Testis (tissue), 3 donors: ENCODE results near the gene KLHDC4. TPM values are rescaled to one million over a fixed set of nuclear protein-coding genes. Genes with fewer than 3 reads are reported as not detected.

ENCODE experiments used
- DNase-seq: peaks from one replicate; pipeline ENCODE4 v3.0.0-alpha.2; 2019
- H3K27ac ChIP-seq, 2 donors: fragments of 200-600 bp; sonication (generic); one replicate each; pipeline ENCODE4 v1.5.1; 2019
- H3K27me3 ChIP-seq: fragments of 200-600 bp; sonication (generic); one replicate; pipeline ENCODE4 v1.5.1; 2019
- H3K36me3 ChIP-seq: fragments of 200-600 bp; sonication (generic); one replicate; pipeline ENCODE4 v1.5.1; 2017; ENCODE audit warnings: low read depth; ENCODE audit errors: missing control alignments
- H3K4me1 ChIP-seq: fragments of 200-600 bp; sonication (generic); one replicate; pipeline ENCODE4 v1.5.1; 2019
- H3K4me3 ChIP-seq, 2 donors: fragments of 200-600 bp; sonication (generic); one replicate each; pipeline ENCODE4 v1.5.1; 2017 to 2019
- H3K9me3 ChIP-seq: fragments of 200-600 bp; sonication (generic); one replicate; pipeline ENCODE4 v1.5.1; 2017
- CTCF ChIP-seq, 3 experiments: fragments of 450-650 bp in 2 of 3; fragments of 200-600 bp in 1 of 3; sonication (generic) in 1 of 3; IDR thresholded peaks; one replicate each; pipeline ENCODE4 v1.5.1; 2016 to 2019; ENCODE audit warnings: antibody characterized with exemption in 3 of 3, mild to moderate bottlenecking in 2 of 3, moderate library complexity in 1 of 3
- POLR2A ChIP-seq: fragments of 450-650 bp; IDR thresholded peaks from one replicate; pipeline ENCODE4 v1.6.1; 2017; ENCODE audit warnings: antibody characterized with exemption, mild to moderate bottlenecking, moderate library complexity
- WGBS, 2 donors: methylation state at CpG; one replicate each; pipeline ENCODE4 v1.1.5; 2018; 5-methylcytosine and 5-hydroxymethylcytosine counted together
- intact Hi-C: fragments of 100-400 bp; cut with DNase I; formaldehyde crosslinking; loops from one replicate; pipeline ENCODE4 v1.15.1; 2023; ENCODE audit warnings: low total_unique reads
- polyA plus RNA-seq: library from polyadenylated mRNA; stranded (reverse); fragments of 350-450 nt; fragmentation: Illumina TruSeq; extraction: RNeasy Lipid Tissue Mini Kit (QIAGEN cat#74804); gene quantifications from one replicate; pipeline ENCODE4 v1.2.3, GENCODE V29; 2014; ENCODE audit warnings: low read depth, low replicate concordance; ENCODE audit not compliant: insufficient read depth
- total RNA-seq, 2 donors: library from RNA; depleted of rRNA; stranded (reverse); fragments of >200 nt; gene quantifications; one replicate each; pipeline ENCODE4 v1.2.3, GENCODE V29; 2016

The KLHDC4 gene
- total and polyA plus RNA-seq, 3 donors from 2014 or later: 60.6 to 130 (median 79.2) TPM

- Histone ChIP-seq H3K27me3 (no peaks in the 10 kb centered on the region), H3K9me3 (no peaks in the 10 kb centered on the region), H3K36me3 (no peaks in the 10 kb centered on the region), H3K4me3 (no peak overlapping the region), H3K4me1 (no peaks in the 10 kb centered on the region), H3K27ac (no peak overlapping the region)
- no peak for TF ChIP-seq POLR2A
- 80 to 94% methylated on average over 3 to 34 of the region's 34 CpGs for WGBS, 2 donors
- no peak for DNase-seq
- intact Hi-C loops: no loop called here
Measured at GRCh38 chr16:87704754-87705353, 60.9 kb downstream of the KLHDC4 start.

DNA sequence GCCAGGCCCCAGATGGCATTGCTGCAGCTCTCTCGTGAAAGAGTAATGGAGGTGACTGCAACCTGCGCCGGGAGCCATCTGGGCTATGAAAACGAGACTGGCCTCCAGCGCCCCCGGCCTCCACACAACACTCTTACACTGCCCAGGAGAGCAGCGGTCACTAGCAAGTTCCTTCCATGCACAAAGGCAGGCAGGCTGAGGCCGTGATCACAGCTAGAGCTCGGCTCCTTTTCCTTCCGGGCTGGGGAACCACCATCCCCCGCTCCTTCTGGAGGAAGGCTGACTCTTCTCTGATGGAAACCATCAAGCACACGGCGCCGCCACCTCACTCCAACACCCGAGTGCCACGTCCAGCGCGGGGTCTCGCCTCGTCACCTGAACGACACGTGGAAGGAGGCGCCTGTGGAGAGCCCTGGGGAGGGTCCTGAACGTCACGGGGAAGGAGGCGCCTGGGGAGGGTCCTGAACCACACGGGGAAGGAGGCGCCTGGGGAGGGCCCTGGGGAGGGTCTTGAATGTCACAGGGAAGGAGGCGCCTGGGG is 61.9 kb downstream of the KLHDC4 start:
- Histone ChIP-seq H3K4me1 (peaks cover 3% of the 10 kb centered on the region), H3K4me3 (no peak overlapping the region), H3K36me3 (no peaks in the 10 kb centered on the region), H3K9me3 (no peaks in the 10 kb centered on the region), H3K27me3 (no peaks in the 10 kb centered on the region), H3K27ac (no peak overlapping the region)
- intact Hi-C loops: no loop called here
- 89 to 93% methylated on average over 19 to 29 of the region's 29 CpGs for WGBS, 2 donors
- no peak for DNase-seq
- TF ChIP-seq CTCF (IDR thresholded peaks at IDR 0.05): no peak
- TF ChIP-seq POLR2A: no peak

DNA sequence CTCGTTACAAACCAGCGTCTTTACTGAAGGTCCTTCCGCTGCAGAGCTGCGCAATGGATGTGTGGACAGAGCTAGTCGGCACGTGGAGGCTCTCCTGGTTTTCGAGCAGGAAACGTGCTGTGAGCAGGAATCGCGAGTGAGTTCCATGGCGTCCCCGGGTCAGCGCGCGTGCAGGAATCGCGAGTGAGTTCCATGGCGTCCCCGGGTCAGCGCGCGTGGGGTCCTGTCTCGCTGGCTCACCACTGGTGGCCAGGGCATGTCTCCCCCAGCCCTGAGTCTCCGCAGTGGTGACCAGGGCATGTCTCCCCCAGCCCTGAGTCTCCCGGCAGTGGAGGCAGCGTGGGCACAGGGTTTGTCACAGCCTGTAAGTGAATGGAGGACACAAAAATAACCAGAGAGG is 62.7 kb downstream of the KLHDC4 start:
- intact Hi-C loops: no loop called here
- no peak overlapping the region for H3K4me3 ChIP-seq
- H3K27ac ChIP-seq: no peak overlapping the region
- no peak for DNase-seq
- H3K27me3 ChIP-seq: no peaks in the 10 kb centered on the region
- TF ChIP-seq CTCF (IDR thresholded peaks at IDR 0.05) (no peak), POLR2A (no peak)
- H3K9me3 ChIP-seq: no peaks in the 10 kb centered on the region
- peaks cover 12% of the 10 kb centered on the region for H3K4me1 ChIP-seq
- no peaks in the 10 kb centered on the region for H3K36me3 ChIP-seq
- WGBS, 2 donors: 86 to 91% methylated on average over 26 of the region's 26 CpGs

DNA sequence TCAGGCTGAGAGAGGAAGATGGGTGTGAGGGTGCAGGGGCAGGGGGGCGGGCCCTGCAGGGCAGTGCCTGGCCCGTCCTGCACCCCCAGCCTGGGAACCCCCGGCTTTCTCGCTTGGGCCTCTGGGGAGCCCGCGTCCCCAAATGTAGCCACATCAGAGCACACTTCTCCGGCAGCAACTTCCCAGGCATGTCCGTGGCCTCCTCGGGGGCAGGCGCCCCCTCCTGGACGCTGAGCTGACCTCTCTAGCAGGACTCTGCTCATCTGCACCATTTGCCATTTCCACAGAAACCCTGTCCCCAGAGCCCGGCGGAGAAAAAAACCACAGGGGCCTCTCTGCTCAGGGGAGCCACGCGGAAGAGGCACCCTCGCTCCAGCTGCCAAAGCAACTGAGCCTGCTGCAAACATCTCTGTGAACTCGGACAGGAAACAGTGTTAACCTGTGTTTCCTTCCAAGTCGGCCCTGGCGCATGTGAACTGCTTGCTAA is 63.4 kb downstream of the KLHDC4 start:
- no peak overlapping the region for H3K27ac ChIP-seq
- TF ChIP-seq CTCF (IDR thresholded peaks at IDR 0.05) (peak in 2 of 3 experiments; percentile 14 to 34), POLR2A (no peak)
- intact Hi-C loops: no loop called here
- H3K27me3 ChIP-seq: no peaks in the 10 kb centered on the region
- 54 to 60% methylated on average over 18 to 19 of the region's 19 CpGs for WGBS, 2 donors
- H3K4me1 ChIP-seq: peaks cover 18% of the 10 kb centered on the region
- H3K9me3 ChIP-seq: no peaks in the 10 kb centered on the region
- peak; percentile 61 for DNase-seq
- no peak overlapping the region for H3K4me3 ChIP-seq
- H3K36me3 ChIP-seq: no peaks in the 10 kb centered on the region

DNA sequence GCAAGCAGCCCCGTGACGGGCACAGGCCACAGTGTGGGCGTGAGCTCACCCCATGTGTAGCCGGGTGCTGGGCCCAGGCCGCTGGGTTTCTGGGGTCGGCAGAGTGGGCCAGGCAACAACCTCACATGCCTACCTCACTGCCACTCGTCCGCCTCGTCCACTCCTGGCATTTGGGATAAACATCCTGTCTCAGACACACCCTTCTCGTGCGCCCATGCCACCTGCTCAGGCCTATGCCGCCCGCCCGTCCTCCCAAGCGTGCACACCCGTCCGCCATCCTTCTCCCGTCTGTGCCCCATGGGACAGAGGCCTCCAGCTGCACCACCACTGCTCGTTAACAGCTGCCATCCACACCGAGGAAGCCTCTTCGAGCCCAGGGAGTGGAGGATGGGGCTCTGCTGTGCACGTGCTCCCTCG is 64.3 kb downstream of the KLHDC4 start:
- peaks cover 25% of the 10 kb centered on the region for H3K4me1 ChIP-seq
- intact Hi-C loops: no loop called here
- no peak overlapping the region for H3K4me3 ChIP-seq
- H3K36me3 ChIP-seq: no peaks in the 10 kb centered on the region
- H3K27me3 ChIP-seq: no peaks in the 10 kb centered on the region
- no peak overlapping the region for H3K27ac ChIP-seq
- 95 to 97% methylated on average over 12 to 23 of the region's 23 CpGs for WGBS, 2 donors
- TF ChIP-seq CTCF (IDR thresholded peaks at IDR 0.05) (no peak), POLR2A (no peak)
- DNase-seq: no peak
- H3K9me3 ChIP-seq: no peaks in the 10 kb centered on the region
